Measurements from ENCODE around the gene SLC39A7. TPM values are rescaled to one million over a fixed set of nuclear protein-coding genes. Genes with fewer than 3 reads are reported as not detected.

The SLC39A7 gene
- total and polyA plus RNA-seq, 11 donors = 39.9 to 197 (median 55.3) TPM

DNA sequence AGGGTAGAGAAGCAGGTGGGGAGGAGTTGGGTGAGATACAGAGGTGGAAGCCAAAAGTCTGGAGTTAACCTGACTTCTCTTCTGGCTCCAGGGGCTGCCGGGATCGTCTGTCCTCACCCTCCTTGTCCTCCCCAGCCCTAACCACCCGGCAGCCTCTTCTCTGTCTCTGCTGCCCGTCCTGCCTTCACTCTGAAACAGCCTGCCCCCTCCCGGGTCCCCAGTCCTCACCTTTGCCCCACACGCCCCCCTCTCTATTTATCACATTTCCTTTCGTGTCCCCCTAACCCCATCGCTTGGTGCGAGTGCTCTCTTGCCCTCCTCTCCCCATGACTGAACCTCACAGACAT is 13.3 kb downstream of the SLC39A7 start:
- peak overlapping the region; percentile 21 to 67 (median 56) for H3K4me3 ChIP-seq
- H3K27me3 ChIP-seq = peaks cover 0 to 5% (median 0%) of the 10 kb centered on the region in 9 donors
- DNase-seq (no peak), ATAC-seq (peak in 2 of 4 donors; percentile 4 to 15)
- peak overlapping the region in 7 of 12 donors; percentile 5 to 66 (median 38) for H3K27ac ChIP-seq
- no peak for TF ChIP-seq POLR2A (IDR thresholded peaks at IDR 0.05)
- TF ChIP-seq, protein P1, sequence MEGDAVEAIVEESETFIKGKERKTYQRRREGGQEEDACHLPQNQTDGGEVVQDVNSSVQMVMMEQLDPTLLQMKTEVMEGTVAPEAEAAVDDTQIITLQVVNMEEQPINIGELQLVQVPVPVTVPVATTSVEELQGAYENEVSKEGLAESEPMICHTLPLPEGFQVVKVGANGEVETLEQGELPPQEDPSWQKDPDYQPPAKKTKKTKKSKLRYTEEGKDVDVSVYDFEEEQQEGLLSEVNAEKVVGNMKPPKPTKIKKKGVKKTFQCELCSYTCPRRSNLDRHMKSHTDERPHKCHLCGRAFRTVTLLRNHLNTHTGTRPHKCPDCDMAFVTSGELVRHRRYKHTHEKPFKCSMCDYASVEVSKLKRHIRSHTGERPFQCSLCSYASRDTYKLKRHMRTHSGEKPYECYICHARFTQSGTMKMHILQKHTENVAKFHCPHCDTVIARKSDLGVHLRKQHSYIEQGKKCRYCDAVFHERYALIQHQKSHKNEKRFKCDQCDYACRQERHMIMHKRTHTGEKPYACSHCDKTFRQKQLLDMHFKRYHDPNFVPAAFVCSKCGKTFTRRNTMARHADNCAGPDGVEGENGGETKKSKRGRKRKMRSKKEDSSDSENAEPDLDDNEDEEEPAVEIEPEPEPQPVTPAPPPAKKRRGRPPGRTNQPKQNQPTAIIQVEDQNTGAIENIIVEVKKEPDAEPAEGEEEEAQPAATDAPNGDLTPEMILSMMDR (IDR thresholded peaks at IDR 0.05) = no peak
- peaks cover 0 to 26% (median 16%) of the 10 kb centered on the region in 12 donors for H3K4me1 ChIP-seq
- peaks cover 0 to 25% (median 17%) of the 10 kb centered on the region in 9 donors for H3K36me3 ChIP-seq
- H3K9me3 ChIP-seq = no peaks in the 10 kb centered on the region
- intact Hi-C loops (cut with DNase I) = loop anchor here in 2 of 10 donors (5.0 kb wide), 1 partner anchor 33 kb away; no protein-coding TSS in a partner anchor
- WGBS, 4 donors = 23 to 27% (median 24%) methylated on average over 9 of the region's 9 CpGs

DNA sequence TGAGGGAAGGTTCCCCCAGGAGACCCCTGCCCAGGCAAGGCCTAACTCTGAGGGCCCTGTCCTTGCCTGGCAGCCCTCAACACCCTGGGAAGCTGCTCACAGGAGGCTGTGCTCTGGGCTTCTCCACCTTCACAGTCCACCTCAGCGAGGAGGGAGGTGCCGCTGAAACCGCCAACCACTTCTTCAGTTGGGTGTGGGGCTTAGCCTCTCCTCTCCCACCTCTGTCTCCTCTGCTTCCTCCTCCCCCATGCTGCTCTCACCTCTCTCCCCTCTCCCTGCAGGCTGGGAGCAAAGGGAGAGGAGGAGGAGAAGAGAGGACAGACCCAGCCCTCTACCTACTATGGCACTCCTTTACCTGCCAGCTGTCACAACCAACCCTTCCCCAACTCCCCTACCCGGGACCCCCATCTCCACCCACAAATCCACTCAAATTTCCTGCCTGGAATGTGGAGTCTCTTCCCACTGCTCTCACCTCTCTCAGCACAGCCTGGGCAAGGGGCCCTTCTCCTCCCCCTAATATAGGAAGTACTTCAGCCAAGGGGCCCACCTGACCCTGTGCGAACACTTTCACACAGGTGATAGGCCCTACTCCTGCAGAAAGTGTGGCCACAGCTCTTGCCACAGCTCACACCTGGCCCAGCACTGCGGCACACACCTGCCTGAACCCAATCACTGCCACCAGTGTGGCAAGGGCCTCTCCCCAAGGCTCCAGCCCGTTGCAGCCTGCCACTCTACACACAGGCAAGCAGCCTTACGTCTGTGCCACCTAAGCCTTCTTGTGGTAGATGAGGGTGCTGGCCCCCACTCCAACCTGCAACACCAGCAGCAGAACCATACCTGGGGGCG is 14.8 kb downstream of the SLC39A7 start:
- Histone ChIP-seq H3K9me3 (no peaks in the 10 kb centered on the region), H3K4me1 (peaks cover 0 to 22% (median 15%) of the 10 kb centered on the region in 12 donors), H3K4me3 (no peak overlapping the region), H3K36me3 (peaks cover 0 to 14% (median 6%) of the 10 kb centered on the region in 9 donors), H3K27me3 (peaks cover 0 to 5% (median 0%) of the 10 kb centered on the region in 9 donors), H3K27ac (no peak overlapping the region)
- WGBS, 4 donors = 78 to 88% (median 82%) methylated on average over 8 to 9 of the region's 9 CpGs
- intact Hi-C loops (cut with DNase I) = no loop called here
- ATAC-seq = no peak
- no peak for TF ChIP-seq POLR2A (IDR thresholded peaks at IDR 0.05)
- TF ChIP-seq, protein P1 (IDR thresholded peaks at IDR 0.05) = no peak
- no peak for DNase-seq

DNA sequence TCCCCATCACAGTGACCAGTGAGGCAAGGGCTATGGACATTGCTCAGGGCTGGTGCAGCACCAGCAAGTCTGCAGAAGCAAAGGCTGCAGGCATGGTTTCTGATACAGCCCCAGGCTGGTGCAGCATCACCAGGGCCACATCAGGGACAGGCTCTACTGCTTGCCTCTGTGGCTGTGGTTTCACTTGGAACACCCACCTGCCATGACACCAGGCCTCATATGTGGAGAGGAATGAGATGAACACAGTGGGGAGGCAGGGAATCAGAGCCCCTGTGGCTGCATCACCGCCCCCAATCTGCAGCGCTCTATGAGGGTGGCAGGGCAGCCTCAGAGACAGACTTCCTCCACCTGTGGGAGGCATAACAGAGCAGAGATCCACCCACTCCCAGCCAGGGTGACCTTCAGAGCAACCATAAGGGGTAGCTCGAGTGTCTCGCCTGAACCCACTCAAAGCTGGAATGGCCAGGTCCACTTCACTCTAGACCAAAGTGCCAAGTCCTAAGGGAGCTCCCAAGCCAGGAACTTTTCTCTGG is 15.5 kb downstream of the SLC39A7 start:
- peaks cover 0 to 10% (median 0%) of the 10 kb centered on the region in 9 donors for H3K27me3 ChIP-seq
- peaks cover 0 to 8% (median 0%) of the 10 kb centered on the region in 9 donors for H3K36me3 ChIP-seq
- no peak for DNase-seq
- peaks cover 0 to 22% (median 15%) of the 10 kb centered on the region in 12 donors for H3K4me1 ChIP-seq
- no peak overlapping the region for H3K4me3 ChIP-seq
- ATAC-seq = no peak
- intact Hi-C loops (cut with DNase I) = no loop called here
- TF ChIP-seq, protein P1 (IDR thresholded peaks at IDR 0.05) = no peak
- no peak for TF ChIP-seq POLR2A (IDR thresholded peaks at IDR 0.05)
- 88 to 100% (median 90%) methylated on average over 2 to 4 of the region's 4 CpGs for WGBS, 4 donors
- H3K9me3 ChIP-seq = no peaks in the 10 kb centered on the region
- H3K27ac ChIP-seq = no peak overlapping the region

DNA sequence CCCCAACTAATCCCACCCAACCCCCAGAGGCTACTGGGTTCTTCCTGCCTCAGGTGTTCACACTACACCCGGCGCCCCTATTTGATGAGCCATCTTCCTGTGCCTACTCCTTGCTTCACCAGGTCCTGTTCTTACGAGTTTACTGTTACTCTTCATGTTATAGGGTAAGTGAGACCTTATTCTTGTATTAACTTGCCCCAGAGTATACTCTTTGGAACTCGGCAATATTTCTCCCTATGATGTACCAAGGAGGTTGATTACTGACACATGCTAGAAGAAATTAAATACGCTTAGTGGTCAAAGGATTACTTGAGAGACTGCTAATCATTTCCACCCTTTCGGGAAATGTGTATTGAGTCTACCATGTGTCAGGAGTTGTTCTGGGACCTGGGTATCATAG is 16.6 kb downstream of the SLC39A7 start:
- H3K9me3 ChIP-seq = no peaks in the 10 kb centered on the region
- peaks cover 0 to 20% (median 14%) of the 10 kb centered on the region in 12 donors for H3K4me1 ChIP-seq
- TF ChIP-seq, protein P1 (IDR thresholded peaks at IDR 0.05) = no peak
- no peak for TF ChIP-seq POLR2A (IDR thresholded peaks at IDR 0.05)
- 85 to 94% (median 90%) methylated on average over 6 of the region's 6 CpGs for WGBS, 4 donors
- no peaks in the 10 kb centered on the region for H3K36me3 ChIP-seq
- no peak overlapping the region for H3K4me3 ChIP-seq
- DNase-seq (no peak), ATAC-seq (no peak)
- intact Hi-C loops (cut with DNase I) = no loop called here
- H3K27ac ChIP-seq = no peak overlapping the region
- H3K27me3 ChIP-seq = peaks cover 0 to 11% (median 0%) of the 10 kb centered on the region in 9 donors
